Posterior vena cava (tissue), 2 donors: ENCODE results near the gene LMCD1. TPM values are rescaled to one million over a fixed set of nuclear protein-coding genes. Genes with fewer than 3 reads are reported as not detected.

Experiments
- DNase-seq: peaks from one replicate; pipeline ENCODE4 v3.0.0-alpha.2; 2020; ENCODE audit warnings: low spot score
- intact Hi-C, 2 donors: fragments of 100-400 bp; cut with DNase I; formaldehyde crosslinking; loops; one replicate each; pipeline versions ENCODE4 v1.14.1 to v1.14.2; 2022 to 2023
- total RNA-seq, 2 donors: library from RNA; stranded (reverse); fragmentation: NEBNext Ultra II Directional; extraction: Animal tissue kit (Norgen Biotek cat#: 25700); gene quantifications; one replicate each; pipeline ENCODE4 v1.2.1, GENCODE V29; 2021
- donor health status: DM: yes; HTN: yes; CAD: no.
- donor health status: DM: yes; HTN: yes; CAD: no.

Gene LMCD1
- total RNA-seq, 2 donors from 2014 or later: 221 to 834 TPM

DNA sequence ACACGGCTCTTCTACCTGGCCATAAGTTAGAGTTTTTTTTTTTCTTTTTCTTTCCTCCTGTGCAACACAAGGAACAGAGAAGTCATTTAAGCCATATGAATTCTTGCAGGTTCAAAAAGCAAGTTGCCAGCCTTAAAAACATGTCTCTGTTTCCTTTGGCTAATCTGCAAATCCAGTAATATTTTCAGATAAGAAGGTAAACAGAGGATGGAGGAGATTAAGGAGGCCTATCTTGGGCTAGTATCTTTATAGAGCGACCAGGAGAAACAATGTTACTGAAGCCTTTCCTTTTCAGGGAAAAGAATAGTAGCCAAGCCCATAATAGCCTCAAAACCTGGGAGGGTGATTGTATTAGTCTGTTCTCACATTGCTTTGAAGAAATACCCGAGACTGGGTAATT is 20.9 kb upstream of the LMCD1 start:
- DNase-seq: no peak
- intact Hi-C loops: no loop called here

DNA sequence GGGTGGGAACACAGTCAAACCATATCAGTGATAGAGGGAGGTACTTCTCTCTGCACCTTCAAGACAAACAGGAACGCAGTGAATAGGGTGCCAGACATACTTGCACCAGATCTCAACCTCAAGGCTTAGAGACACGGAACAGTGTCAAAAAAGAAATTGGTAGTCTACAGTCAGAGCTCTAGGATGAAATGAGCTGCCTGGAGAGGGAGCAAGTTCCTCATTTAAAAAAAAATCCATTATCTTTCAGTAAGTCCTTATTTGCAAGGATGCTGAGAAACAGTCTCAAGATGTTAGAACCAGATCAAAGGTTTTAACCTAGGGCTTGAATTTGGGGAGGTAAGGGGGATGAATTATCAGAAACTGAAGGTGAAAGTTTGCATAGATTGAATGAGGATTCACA is 20.2 kb upstream of the LMCD1 start:
- DNase-seq: no peak

DNA sequence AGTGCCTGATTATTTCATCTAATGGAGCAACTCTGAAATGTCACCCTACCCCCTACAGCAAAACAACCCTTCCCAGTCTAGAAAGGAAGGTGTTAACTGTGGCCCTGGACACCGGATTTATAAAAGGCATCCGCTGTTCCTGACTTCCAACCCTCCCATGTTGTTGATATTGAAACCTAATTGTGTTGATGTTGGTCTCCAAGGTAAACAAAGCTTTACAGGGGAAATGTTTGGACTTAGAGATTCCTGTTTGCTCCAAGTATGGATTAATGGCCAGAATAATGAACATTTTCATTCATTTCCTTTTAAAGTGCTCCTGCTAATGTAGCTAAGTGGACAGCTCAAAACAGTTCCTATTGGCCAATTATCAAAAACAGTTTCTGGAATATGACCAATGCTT is 19.4 kb upstream of the LMCD1 start:
- DNase-seq: no peak
- intact Hi-C loops: no loop called here

More for the DNA sequence above, 20.2 kb upstream of the LMCD1 start:
- intact Hi-C loops: no loop called here

GRCh38 chr3:8482960-8483665 is 18.5 kb upstream of the LMCD1 start:
- intact Hi-C loops: no loop called here

DNA sequence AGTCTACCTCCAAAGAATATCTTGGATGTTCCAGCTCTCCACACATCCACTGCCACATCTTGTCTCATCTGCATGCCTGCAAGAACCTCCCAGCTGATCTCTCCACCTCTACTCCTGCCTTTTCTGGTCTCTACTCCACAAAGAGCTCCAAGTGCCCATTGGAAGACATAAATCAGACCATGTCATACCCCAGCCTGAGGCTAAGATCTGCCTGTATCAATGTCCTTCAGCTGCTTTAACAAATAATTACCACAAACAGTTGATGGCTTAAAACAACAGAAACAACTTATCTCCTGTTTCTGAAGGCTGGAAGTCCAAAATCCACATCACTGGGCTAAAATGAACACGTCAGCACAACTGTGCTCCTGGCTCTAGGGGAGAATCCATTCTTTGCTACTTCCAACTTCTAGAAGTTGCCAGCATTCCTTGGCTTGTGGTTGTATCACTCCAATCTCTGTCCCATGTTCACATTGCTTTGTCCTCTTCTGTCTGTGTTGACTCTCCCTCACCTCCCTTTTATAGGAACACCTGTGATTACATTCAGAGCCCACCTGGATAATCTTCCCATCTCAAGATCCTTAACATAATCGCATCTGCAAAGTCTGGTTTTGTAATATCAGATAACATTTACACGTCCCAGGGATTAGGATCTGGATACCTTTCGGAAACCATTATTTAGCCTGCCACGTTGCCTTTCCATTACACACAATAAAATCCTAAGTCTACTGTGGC is 17.0 kb upstream of the LMCD1 start:
- intact Hi-C loops: no loop called here

More at GRCh38 chr3:8482960-8483665, 18.5 kb upstream of the LMCD1 start:
- DNase-seq: peak; percentile 89

GRCh38 chr3:8485141-8485870 is 16.3 kb upstream of the LMCD1 start:
- intact Hi-C loops: no loop called here
- no peak for DNase-seq

More for the DNA sequence above, 17.0 kb upstream of the LMCD1 start:
- no peak for DNase-seq

DNA sequence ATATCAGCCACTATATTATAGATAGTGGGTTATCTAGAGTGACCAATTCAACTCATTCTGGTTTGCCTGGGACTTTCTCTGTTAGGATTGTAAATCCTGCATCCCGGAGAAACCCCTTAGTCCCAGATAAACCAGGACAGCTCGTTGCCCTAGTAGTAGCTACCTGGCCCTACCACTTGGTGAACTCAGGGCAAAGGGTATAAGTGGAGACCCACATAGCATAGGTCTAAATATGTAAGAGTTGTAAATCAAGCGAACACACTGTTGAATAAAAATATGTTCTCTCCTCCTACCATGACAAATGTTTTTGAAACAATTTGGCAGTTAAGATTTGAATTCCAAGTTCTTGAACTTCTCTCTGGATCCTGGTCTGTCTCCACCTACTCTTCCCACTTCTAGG is 15.7 kb upstream of the LMCD1 start:
- intact Hi-C loops: no loop called here
- DNase-seq: no peak

GRCh38 chr3:8486434-8486833 is 15.2 kb upstream of the LMCD1 start:
- DNase-seq: no peak
- intact Hi-C loops: no loop called here

GRCh38 chr3:8486936-8487335 is 14.7 kb upstream of the LMCD1 start:
- DNase-seq: no peak
- intact Hi-C loops: no loop called here

- no peak for DNase-seq
- intact Hi-C loops: no loop called here
Observed at GRCh38 chr3:8488411-8488810, 13.2 kb upstream of the LMCD1 start.

GRCh38 chr3:8488877-8489276 is 12.7 kb upstream of the LMCD1 start:
- intact Hi-C loops: no loop called here
- DNase-seq: no peak

DNA sequence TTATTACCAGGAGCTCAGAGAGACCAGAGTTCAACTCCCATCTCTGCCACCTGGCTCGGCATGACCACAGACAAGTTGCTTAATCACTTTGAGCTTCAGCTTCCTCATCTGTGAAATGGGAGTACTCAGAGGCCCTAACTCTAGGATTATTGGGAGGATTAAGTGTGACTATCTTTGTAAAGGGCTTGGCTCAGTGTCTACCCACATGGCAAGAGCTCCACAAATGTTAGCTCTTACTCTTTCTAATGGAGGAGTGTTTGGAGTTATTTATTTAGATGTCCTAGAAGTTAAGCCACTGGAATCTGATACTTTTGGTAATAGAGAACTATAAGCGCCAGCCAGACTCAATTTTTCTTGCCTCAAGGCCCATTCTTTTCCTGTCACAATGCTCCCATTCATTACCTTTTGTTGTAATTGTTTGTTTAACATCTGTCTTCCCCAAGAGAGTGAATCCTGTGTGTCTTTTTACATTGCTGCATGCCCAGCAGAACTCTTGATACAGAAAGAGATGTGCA is 12.3 kb upstream of the LMCD1 start:
- no peak for DNase-seq
- intact Hi-C loops: no loop called here

DNA sequence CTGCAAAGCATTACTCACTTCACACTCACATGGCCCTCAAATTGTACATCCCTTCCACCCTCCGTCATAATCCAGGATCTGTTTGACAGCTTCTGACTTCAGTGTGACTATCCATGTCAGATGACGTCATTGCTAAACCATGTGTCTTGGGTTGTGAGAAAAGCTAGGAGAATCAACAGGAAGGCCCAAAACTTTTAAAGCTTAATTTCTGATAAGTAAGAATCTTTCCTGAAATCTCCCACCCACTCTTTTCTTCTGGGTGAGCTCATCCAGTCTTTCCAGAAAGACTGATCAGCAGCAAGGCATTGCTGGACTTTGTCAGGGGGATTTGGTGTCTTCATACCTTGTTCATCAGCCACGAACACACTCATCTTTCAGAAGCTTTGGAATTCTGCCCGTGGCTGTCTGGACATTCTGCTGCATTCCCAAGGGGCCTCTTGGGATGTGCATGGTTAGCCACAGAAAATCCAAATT is 11.5 kb upstream of the LMCD1 start:
- DNase-seq: no peak
- intact Hi-C loops: no loop called here

DNA sequence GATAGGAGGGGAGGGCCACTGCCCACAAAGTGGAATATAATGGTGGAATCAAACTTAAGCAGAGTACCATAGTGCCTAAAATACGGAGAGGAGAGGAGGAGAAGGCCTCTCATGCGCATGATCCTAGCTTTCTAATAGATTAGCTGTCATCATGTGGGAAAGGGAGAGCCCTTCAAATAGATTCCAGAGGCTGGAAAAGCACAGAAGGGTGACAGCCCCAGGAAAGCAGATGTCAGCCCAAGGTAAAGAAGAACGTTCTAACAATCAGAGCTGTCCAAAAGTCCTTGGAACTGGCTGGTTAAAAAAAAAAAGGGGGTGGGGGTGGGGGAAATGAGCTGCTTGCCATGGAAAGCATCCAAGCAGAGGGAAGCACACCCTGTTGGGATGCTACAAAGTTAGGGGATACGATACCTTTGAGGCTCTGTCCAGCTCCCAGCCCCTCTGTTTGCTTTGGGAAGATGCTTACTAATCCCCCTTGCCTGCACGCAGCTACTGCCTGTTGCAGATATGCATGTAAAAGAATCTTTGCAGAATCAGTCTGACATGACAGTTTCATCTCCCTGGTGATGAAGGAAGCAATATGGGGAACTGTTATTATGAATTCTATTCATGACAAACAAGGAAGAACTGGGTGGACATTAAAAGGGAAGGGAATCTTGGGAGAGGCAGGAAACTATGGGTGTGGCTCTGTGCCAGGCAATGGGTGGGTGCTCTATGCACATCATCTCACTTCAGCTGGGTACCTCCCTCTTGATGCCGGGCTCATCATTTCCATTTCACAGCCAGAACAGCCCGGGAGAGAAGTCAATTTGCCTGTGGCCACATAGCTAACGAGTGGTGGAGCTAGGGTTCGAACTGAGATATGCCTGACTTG is 10.1 kb upstream of the LMCD1 start:
- DNase-seq: peak; percentile 82
- intact Hi-C loops: loop anchor here in 1 of 2 donors (1.0 kb wide), 1 partner anchor 49 kb away; no protein-coding TSS in a partner anchor

GRCh38 chr3:8492744-8493511 is 8.7 kb upstream of the LMCD1 start:
- intact Hi-C loops: loop anchor here in 1 of 2 donors (1.0 kb wide), 1 partner anchor 47 kb away; no protein-coding TSS in a partner anchor
- no peak for DNase-seq

DNA sequence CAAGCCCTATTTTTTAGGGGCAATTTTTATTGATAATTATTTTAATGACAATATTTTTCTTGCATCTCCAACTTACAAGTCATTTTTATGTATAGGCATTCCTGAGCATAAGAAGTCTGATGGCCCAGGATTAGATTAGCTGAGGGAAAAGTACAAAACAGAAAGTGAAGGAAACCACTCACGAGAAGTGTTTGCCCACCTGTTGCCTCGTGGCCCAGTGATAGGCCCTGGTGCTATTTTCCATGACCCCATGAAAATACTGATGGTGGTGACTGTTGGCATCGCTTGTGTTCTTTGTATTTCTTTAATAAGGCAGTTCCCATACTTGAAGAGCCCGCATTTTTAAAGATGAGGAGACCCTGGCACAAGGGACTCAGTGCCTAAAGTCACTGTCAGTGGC is 7.9 kb upstream of the LMCD1 start:
- intact Hi-C loops: no loop called here
- DNase-seq: no peak

DNA sequence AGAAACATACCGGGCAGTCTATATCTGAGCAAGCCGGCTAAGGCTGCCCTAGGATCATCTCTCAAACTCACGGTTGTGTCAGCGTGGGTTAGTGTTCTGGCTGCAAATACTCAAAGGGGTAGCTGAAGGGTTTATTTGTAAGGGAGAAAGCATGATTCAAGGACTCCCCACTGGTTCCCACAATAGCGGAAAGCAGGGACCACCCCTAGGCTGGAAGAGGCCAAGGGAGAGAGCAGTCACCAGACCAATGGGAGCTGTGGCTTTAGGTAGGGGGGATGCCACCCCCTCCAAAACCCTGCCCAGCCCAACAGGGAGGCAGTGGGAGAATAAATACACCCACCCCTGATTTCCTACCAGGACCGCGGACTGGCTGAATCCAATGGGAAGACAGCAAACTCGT is 7.3 kb upstream of the LMCD1 start:
- intact Hi-C loops: no loop called here
- DNase-seq: no peak

GRCh38 chr3:8497582-8497981 is 4.0 kb upstream of the LMCD1 start:
- intact Hi-C loops: loop anchor here in 1 of 2 donors (5.0 kb wide), 1 partner anchor 40 kb away; no protein-coding TSS in a partner anchor
- DNase-seq: no peak
